Lung (tissue), 12 donors: ENCODE results near the gene SMIM26. TPM values are rescaled to one million over a fixed set of nuclear protein-coding genes. Genes with fewer than 3 reads are reported as not detected.

Experiments
- ATAC-seq: fragments of 200-7000 bp; cut with Tn5 transposase; one replicate; pipeline ENCODE4 v1.9.1; 2020; ENCODE audit warnings: moderate number of reproducible peaks; ENCODE audit not compliant: insufficient read depth, low FRiP score
- DNase-seq, 3 donors: peaks; one replicate each; pipeline ENCODE4 v3.0.0-alpha.2; 2013 to 2017
- H3K27ac ChIP-seq, 2 donors: one replicate each; pipeline ENCODE4 v1.5.1; 2013; ENCODE audit warnings: mild to moderate bottlenecking in 2 of 2, moderate library complexity in 2 of 2, control low read depth in 1 of 2, inconsistent platforms in 1 of 2, low read depth in 1 of 2, low read length in 1 of 2
- H3K27me3 ChIP-seq, 3 donors: one replicate each; pipeline ENCODE4 v1.5.1; 2013; ENCODE audit warnings: low read length in 2 of 3; ENCODE audit not compliant: control insufficient read depth in 3 of 3, insufficient read depth in 3 of 3
- H3K36me3 ChIP-seq, 4 donors: one replicate each; pipeline ENCODE4 v1.5.1; 2013; ENCODE audit warnings: low read length in 4 of 4, mild to moderate bottlenecking in 1 of 4, moderate library complexity in 1 of 4; ENCODE audit not compliant: control insufficient read depth in 4 of 4, insufficient read depth in 4 of 4
- H3K4me1 ChIP-seq, 5 donors: one replicate each; pipeline ENCODE4 v1.5.1; 2013; ENCODE audit warnings: low read length in 5 of 5, mild to moderate bottlenecking in 2 of 5, moderate library complexity in 1 of 5; ENCODE audit not compliant: control insufficient read depth in 5 of 5, insufficient read depth in 5 of 5
- H3K4me3 ChIP-seq: one replicate; pipeline ENCODE4 v1.5.1; 2013; ENCODE audit warnings: mild to moderate bottlenecking, control low read depth, moderate library complexity
- H3K9ac ChIP-seq, 2 donors: one replicate each; pipeline ENCODE4 v1.5.1; 2013; ENCODE audit warnings: low read length in 2 of 2, control low read depth in 1 of 2; ENCODE audit not compliant: insufficient read depth in 1 of 2
- H3K9me3 ChIP-seq, 4 donors: one replicate each; pipeline ENCODE4 v1.5.1; 2013; ENCODE audit warnings: low read length in 3 of 4, mild to moderate bottlenecking in 1 of 4, moderate library complexity in 1 of 4; ENCODE audit not compliant: control insufficient read depth in 4 of 4, insufficient read depth in 3 of 4
- CTCF ChIP-seq: IDR thresholded peaks from 2 replicates; pipeline ENCODE4 v1.5.1; 2012; ENCODE audit warnings: mild to moderate bottlenecking; ENCODE audit errors: control extremely low read depth, extremely low read depth
- WGBS, 2 donors: extraction: QIAGEN DNeasy Blood & Tissue Kit; methylation state at CpG; one replicate each; pipeline ENCODE4 v1.1.7; 2013; 5-methylcytosine and 5-hydroxymethylcytosine counted together
- polyA plus RNA-seq, 2 donors: library from polyadenylated mRNA; stranded (reverse); fragments of 200-250 nt; gene quantifications; one replicate each; pipeline ENCODE4 v1.2.1, GENCODE V29; 2013
- total RNA-seq, 2 donors: library from RNA; depleted of rRNA in 1 of 2; stranded (reverse); fragments of >200 nt in 1 of 2; gene quantifications; one replicate each; pipeline ENCODE4 v1.2.1, GENCODE V29; 2014 to 2021
- donor health status: control.
- donor health status: control.
- donor health status: Bipolar disorder and iron deficiency.
- donor health status: healthy.
- donor health status: DM: yes; HTN: yes; CAD: no.

The SMIM26 gene
- total and polyA plus RNA-seq, 4 donors: 53.5 to 216 (median 67.9) TPM

- Histone ChIP-seq H3K9me3 (no peaks in the 10 kb centered on the region), H3K27me3 (no peaks in the 10 kb centered on the region), H3K27ac (peak overlapping the region; percentile 48 to 84), H3K4me1 (peaks cover 0 to 4% (median 0%) of the 10 kb centered on the region in 5 donors), H3K4me3 (peak overlapping the region; percentile 93), H3K36me3 (no peaks in the 10 kb centered on the region), H3K9ac (peak overlapping the region in 1 of 2 donors; percentile 73)
- peak in 1 of 3 donors; percentile 18 for DNase-seq
- TF ChIP-seq CTCF: no peak
- 7 to 11% methylated on average over 18 of the region's 18 CpGs for WGBS, 2 donors
- no peak for ATAC-seq
Observed at GRCh38 chr20:18588574-18588933, 21.3 kb downstream of the SMIM26 start.

- no peaks in the 10 kb centered on the region for H3K27me3 ChIP-seq
- H3K27ac ChIP-seq: no peak overlapping the region
- peaks cover 0 to 4% (median 0%) of the 10 kb centered on the region in 5 donors for H3K4me1 ChIP-seq
- 86 to 89% methylated on average over 8 of the region's 8 CpGs for WGBS, 2 donors
- no peak for ATAC-seq
- no peak for DNase-seq
- H3K4me3 ChIP-seq: no peak overlapping the region
- TF ChIP-seq CTCF: no peak
- peaks cover 0 to 6% (median 0%) of the 10 kb centered on the region in 4 donors for H3K36me3 ChIP-seq
- H3K9me3 ChIP-seq: no peaks in the 10 kb centered on the region
- no peak overlapping the region for H3K9ac ChIP-seq
Observed at GRCh38 chr20:18589941-18590674, 22.9 kb downstream of the SMIM26 start.

GRCh38 chr20:18596270-18596669 lies 29.0 kb downstream of the SMIM26 start:
- no peak for ATAC-seq

More at GRCh38 chr20:18596270-18596669, 29.0 kb downstream of the SMIM26 start:
- DNase-seq: no peak
- Histone ChIP-seq H3K27me3 (no peaks in the 10 kb centered on the region), H3K4me3 (no peak overlapping the region), H3K9ac (no peak overlapping the region), H3K9me3 (peaks cover 0 to 2% (median 0%) of the 10 kb centered on the region in 4 donors), H3K36me3 (peaks cover 0 to 12% (median 2%) of the 10 kb centered on the region in 4 donors), H3K27ac (no peak overlapping the region), H3K4me1 (no peaks in the 10 kb centered on the region)
- no peak for TF ChIP-seq CTCF
